ENCODE data around the gene CEMP1.

Gene CEMP1

DNA sequence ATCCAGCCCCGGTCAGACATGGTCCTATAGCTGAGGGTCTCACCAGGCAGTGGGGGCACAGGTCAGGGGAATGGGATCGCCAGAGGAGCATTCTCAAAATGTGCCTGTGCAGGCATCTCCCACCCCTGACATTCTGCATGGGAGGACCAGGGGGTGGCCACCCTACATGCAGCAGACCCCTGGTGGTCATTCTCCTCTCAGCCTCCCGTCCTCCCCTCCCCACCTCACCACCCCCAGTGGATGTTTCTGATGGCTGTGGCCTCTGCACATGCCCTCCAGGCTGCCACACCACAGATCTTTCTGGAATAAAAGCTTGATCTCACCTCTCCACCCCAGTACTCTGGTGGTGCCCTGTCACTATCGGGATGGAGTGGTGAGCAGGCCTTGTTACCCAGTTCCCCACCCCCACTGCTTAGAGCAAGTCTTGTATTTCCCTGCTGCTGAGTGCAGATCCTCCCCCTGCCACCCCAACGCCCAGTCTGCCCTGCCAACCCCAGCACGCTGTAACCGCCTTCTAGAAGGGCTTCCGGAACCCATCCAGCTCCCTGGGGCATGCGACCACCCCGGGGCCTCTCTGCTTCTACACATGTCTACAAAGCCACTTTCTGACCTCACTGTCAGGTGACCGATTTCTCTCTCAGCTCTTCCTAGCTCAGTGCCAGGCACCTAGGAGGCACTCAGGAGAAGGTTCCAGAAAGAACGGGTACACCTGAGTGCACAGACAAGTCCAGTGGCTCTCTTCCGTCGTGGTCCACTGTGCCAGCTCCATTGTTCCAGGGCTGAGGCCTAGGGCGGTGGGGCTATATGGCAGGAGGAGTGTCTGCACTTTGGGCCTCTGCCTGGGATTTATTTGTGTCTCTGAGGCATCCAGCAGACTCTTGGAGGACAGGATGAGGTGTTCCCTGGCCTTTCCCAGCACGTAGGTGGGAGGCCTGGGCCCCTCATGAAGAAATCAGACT lies 47.0 kb downstream of the CEMP1 start:
- peak; percentile 22 for DNase-seq

DNA sequence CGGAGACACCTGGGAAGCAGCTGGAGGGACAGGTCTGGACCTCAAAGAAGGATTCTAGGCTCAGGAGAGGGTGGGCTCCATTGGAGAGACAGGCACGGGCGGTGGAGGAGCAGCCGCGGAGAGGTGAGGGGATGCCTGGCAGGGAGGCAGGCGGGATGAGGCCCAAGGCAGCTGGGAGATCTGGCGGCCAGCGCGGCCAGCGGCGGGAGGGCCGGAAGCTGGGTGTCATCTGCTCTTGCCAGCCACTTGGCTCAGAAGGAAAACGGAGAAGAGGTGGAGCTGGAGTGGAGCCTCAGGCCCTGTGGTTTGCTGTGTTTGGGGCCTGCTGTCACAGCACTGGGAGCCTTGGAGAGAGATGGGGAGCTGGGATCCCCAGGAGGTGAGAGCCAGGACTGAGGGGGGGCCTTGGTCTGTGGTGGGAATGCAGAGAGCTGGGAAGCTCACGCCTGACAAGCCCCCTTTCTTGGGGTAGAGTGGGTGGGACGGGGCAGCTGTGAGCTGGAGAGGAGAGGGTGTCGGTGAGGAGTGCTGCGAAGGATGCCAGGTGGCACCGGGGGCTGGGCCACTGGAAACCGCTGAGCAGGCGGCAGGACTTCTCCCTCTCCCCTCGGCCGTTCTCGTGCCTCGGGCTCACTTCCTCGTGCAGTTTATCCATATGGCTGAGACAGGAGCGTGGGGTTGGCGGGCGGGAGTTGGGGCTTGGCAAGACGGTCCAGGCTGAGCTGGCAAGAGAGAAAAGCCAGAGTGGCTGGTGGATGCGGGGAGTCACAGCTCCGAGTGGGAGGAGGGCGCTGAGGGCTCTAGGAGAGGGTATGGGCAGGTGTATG lies 48.3 kb downstream of the CEMP1 start:
- peak; percentile 89 for DNase-seq

DNA sequence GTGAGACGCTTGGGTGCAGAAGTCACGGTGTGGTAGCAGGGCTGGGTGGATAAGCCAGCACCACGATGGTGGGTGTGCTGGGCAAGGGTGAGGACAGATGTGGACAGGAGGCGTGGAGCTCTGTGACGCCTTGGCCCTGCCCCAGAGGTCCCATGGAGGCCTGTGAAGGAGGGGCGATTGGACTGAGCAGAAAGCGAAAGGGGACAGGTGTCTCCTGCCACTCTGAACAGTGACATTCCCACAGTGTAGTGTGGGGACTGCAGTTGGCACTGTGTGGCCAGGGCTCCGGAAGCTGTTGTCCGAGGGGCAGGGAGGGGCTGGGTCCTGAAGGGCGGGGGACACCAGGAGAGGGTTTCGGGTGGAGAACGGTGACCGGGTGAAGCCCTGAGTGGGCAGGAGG lies 49.0 kb downstream of the CEMP1 start:
- DNase-seq, result peak; percentile 34

DNA sequence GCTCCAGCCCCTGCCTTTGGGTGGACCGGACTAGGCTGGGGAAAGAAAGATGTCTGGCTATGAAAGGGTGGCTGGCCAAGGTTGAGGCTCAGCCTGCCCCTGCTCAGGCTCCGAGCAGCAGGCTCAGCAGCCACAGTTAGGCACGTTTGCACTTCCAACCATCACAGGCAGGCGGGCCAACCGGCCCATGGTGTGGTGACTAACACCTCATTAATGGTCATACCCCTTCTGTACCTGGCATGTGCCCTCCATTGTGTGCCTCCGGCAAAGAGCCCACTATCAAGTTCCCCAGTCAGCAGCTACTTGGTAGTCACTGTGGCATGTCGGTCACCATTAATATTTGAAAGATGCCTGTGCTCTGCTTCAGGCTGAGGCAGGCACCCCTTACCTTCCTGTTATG lies 49.5 kb downstream of the CEMP1 start:
- peak; percentile 15 for DNase-seq

DNA sequence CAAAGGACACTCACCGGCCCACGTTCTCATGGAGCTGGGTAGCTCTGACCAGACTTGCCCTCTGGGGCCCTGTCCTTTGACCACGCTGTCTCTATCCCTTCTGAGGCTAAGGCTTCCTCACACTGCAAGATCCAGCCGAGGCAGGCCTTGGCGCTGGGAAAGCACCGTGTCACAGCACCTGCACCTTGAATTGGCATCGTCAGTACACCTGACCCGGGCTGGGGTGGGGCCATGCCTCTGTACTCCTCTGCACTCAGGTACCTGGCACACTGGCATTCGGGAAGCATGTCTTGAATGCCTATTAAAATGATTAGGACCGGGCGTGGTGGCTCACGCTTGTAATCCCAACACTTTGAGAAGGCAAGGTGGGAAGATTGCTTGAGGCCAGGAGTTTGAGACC lies 50.3 kb downstream of the CEMP1 start:
- DNase-seq, result peak; percentile 17
